ENCODE measurements around the gene NCAPH2. TPM values are rescaled to one million over a fixed set of nuclear protein-coding genes. Genes with fewer than 3 reads are reported as not detected.

Gene NCAPH2
- 10 to 100 TPM; 23.6 to 35.0 (median 31.3) TPM for polyA plus RNA-seq

GRCh38 chr22:50507991-50508884 lies at the start of gene NCAPH2:
NCAPH2 (plus strand) TSS chr22:50508224; CDS start chr22:50508338, 114 bp downstream.
- WGBS, 3 donors: 1% methylated on average over 71 to 76 of the region's 76 CpGs
- no peak within 1 kb of the TSS for H3K27ac ChIP-seq (ENCODE audit: low read depth, low read length)

- 86 to 91% (median 90%) methylated on average over 19 to 22 of the region's 22 CpGs for WGBS, 3 donors
Observed at GRCh38 chr22:50459016-50459415, 49.0 kb upstream of the NCAPH2 start.

GRCh38 chr22:50459496-50460140 lies 48.4 kb upstream of the NCAPH2 start:
- no peak overlapping the region for H3K27ac ChIP-seq (ENCODE audit: low read depth, low read length)
- WGBS, 3 donors: 95 to 96% (median 96%) methylated on average over 40 to 41 of the region's 41 CpGs

More at GRCh38 chr22:50459016-50459415, 49.0 kb upstream of the NCAPH2 start:
- H3K27ac ChIP-seq (ENCODE audit: low read depth, low read length): no peak overlapping the region

- no peak overlapping the region for H3K27ac ChIP-seq (ENCODE audit: low read depth, low read length)
- 78 to 97% (median 95%) methylated on average over 17 of the region's 17 CpGs for WGBS, 3 donors
Observed at GRCh38 chr22:50460938-50461337, 47.1 kb upstream of the NCAPH2 start.

DNA sequence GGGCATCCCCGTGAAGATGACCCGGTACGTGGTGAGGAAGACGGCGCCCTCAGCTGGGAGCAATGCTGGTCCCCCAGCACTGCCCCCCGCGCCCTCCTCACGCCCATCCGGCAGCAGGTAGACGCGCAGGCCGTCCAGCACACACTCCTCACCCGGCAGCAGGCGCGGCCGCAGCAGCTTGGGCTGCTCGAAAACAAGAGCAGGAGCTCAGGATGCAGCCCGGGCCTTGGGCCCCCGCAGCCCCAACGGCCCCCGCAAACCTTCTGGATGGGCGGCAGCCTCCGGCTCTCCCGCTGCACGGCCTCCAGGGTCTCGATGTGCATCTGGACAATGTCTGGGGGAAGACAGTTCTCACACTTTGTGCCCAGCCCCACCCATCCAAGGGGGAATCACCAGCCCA lies 46.5 kb upstream of the NCAPH2 start:
- H3K27ac ChIP-seq (ENCODE audit: low read depth, low read length): no peak overlapping the region
- WGBS, 3 donors: 92 to 94% (median 93%) methylated on average over 25 to 26 of the region's 26 CpGs

DNA sequence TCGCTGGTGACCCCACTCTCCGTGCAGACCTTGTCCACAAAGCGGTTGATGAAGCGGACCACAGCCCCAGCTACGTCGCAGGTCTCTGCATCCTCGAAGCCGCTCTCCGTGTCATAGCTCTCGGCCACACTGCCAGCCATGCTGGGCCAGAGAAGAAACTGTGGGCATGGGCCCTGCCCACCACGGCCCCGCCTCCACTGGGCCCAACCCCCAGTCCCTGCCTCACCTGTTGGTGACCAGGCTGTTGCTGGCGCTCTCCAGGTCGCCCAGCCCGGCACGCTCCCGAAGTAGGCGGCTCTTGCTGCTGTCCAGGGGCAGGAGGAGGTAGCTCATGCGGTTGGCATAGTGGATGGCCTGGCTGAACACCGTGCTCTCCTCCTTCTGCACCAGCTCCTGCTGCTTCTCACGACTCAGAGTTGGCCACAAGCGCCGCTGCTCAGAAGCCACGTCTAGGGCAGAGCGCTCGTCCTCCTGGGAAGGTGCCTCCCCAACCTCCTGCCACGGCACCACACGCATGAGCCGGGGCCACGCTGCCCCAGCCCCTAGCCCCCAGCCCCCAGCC lies 46.0 kb upstream of the NCAPH2 start:
- no peak overlapping the region for H3K27ac ChIP-seq (ENCODE audit: low read depth, low read length)
- WGBS, 3 donors: 93 to 95% (median 95%) methylated on average over 29 to 30 of the region's 30 CpGs

GRCh38 chr22:50463188-50463900 lies 44.7 kb upstream of the NCAPH2 start:
- no peak overlapping the region for H3K27ac ChIP-seq (ENCODE audit: low read depth, low read length)
- 90 to 95% (median 93%) methylated on average over 28 of the region's 28 CpGs for WGBS, 3 donors

GRCh38 chr22:50464451-50464850 lies 43.6 kb upstream of the NCAPH2 start:
- no peak overlapping the region for H3K27ac ChIP-seq (ENCODE audit: low read depth, low read length)
- WGBS, 3 donors: 88 to 93% (median 91%) methylated on average over 18 to 24 of the region's 24 CpGs

DNA sequence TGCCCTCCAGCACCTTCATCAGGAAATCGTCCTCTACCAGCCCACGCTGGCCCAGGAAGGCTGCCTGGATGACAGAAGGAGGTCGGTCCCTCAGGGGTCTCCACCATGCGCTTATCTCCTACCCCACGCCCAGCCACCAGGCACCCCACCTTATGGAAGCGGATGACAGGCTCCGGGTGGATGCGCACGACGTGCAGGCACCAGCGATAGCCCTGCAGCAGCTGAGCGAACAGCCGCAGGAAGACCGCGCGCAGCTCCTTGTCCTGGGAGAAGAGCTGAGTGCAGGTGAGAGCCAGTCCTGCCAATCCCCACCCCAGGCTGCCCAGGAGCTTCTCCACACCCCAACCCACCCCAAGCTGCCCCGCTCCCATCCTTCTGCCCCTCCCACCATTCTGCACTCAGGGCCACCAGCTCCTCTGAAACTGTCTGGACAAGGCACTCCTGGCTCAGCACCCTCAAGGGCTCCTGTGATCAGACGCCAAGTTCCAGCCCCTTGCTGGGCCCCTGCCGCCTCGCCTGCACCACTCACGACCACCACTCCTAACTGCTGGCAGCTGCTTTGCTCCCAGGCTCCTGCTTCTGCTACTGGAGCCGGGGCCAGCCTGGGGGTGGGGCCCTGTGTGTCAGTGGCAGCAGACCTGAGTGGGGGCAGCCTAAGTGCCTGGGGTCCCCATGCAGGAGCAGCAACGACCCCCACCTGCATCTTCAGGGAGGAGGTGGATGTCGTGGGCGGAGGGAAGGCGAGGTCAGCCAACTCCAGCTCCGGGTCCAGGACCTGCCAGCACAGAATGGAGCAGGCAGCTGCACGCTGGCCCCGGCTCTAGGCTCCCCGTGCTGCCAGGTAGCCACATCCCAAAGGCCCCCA lies 42.7 kb upstream of the NCAPH2 start:
- H3K27ac ChIP-seq (ENCODE audit: low read depth, low read length): no peak overlapping the region
- WGBS, 3 donors: 91 to 93% (median 92%) methylated on average over 29 to 30 of the region's 30 CpGs

GRCh38 chr22:50467341-50467740 lies 40.7 kb upstream of the NCAPH2 start:
- 86 to 89% (median 88%) methylated on average over 24 of the region's 24 CpGs for WGBS, 3 donors
- H3K27ac ChIP-seq (ENCODE audit: low read depth, low read length): no peak overlapping the region

DNA sequence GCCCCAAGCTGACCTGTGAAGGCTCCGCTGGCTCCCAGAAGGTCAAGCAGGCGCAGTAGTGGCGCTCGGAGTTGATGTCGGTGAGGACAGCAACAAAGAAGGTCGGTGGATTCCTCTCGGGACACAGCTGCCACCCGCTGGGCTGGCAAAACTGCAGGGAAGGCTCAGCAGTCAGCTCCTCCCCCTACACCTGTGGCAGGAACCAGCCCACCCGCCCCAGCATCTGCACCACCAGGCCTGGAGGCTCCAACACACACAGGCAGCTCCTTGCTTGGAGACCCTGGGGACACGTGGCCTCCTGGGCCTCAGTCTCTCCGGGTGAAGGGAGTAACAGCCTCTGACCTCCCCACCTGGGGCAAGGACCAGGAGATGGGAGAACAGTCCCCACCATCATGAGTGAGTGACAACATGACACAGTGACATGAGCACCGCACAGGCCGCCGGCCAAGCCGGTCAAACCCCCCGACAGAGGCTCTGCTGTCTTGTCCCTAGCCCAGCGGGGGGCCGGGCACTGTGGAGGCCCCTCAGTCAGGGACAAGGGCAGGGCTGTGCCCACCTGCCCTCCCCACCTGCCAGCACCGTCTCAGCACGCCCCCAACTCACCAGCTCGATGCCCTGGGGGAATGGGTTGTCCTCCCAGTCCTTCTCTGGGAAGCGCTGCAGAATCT lies 40.1 kb upstream of the NCAPH2 start:
- H3K27ac ChIP-seq (ENCODE audit: low read depth, low read length): no peak overlapping the region
- 86 to 87% (median 87%) methylated on average over 21 to 22 of the region's 22 CpGs for WGBS, 3 donors

GRCh38 chr22:50468626-50469025 lies 39.4 kb upstream of the NCAPH2 start:
- no peak overlapping the region for H3K27ac ChIP-seq (ENCODE audit: low read depth, low read length)
- WGBS, 3 donors: 82 to 91% (median 87%) methylated on average over 8 of the region's 8 CpGs

GRCh38 chr22:50469377-50470305 lies 38.4 kb upstream of the NCAPH2 start:
- 39 to 40% (median 40%) methylated on average over 23 to 25 of the region's 25 CpGs for WGBS, 3 donors
- no peak overlapping the region for H3K27ac ChIP-seq (ENCODE audit: low read depth, low read length)

GRCh38 chr22:50470491-50470890 lies 37.5 kb upstream of the NCAPH2 start:
- H3K27ac ChIP-seq (ENCODE audit: low read depth, low read length): no peak overlapping the region

DNA sequence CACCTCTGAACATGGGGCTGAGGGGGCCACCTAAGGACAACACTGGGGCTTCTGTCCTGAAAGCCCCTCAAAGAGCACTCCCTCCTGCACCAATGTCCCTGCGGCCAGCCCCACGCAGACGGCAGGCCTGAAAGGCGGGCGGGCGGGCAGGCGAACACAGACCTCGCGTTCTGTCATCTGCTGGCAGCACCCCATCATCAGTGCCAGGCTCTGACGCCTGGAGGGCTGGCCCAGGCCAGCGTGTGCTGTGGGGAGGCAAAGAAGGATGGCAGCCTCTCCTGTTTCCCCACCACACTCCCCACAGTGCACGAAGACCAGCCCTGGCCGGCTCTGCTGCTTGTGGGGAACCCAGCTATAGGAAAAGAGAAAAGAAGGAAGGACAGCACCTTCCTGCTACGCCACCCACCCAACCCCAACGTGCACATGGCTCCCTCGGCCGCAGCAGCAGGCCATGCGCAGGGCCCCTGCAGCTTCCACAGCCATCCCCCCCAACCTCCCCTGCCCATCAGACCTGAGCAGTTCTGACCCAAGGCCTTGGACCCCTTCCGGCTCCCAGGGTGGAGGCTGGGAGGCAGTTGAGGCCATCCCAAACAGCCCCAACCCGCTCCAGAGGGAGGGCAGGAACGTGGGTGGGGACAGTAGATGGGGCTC lies 36.7 kb upstream of the NCAPH2 start:
- H3K27ac ChIP-seq (ENCODE audit: low read depth, low read length): no peak overlapping the region
- WGBS, 3 donors: 75 to 81% (median 80%) methylated on average over 21 of the region's 21 CpGs

More at GRCh38 chr22:50470491-50470890, 37.5 kb upstream of the NCAPH2 start:
- 48 to 76% (median 66%) methylated on average over 6 of the region's 6 CpGs for WGBS, 3 donors

- H3K27ac ChIP-seq (ENCODE audit: low read depth, low read length): no peak overlapping the region
- 80 to 85% (median 81%) methylated on average over 5 of the region's 5 CpGs for WGBS, 3 donors
Observed at GRCh38 chr22:50471962-50472361, 36.1 kb upstream of the NCAPH2 start.
